H7 (cell line): ENCODE measurements around the gene TBL1X. TPM values are rescaled to one million over a fixed set of nuclear protein-coding genes. Genes with fewer than 3 reads are reported as not detected.
A peak's percentile ranks its signal among the peaks of the same experiment; 100 is the strongest.

Experiments
- DNase-seq: peaks from one replicate; pipeline ENCODE4 v3.0.0; 2012
- H3K27me3 ChIP-seq: 2 replicates; pipeline ENCODE4 v1.6.0; 2011; ENCODE audit warnings: mild to moderate bottlenecking, low read length; ENCODE audit not compliant: control insufficient read depth, insufficient read depth
- H3K36me3 ChIP-seq: replicated peaks from 2 replicates; pipeline ENCODE4 v1.5.1; 2011; ENCODE audit warnings: low read length; ENCODE audit not compliant: control insufficient read depth, insufficient read depth
- H3K4me3 ChIP-seq: 2 replicates; pipeline ENCODE4 v1.5.1; 2011; ENCODE audit warnings: low read depth, mild to moderate bottlenecking, control low read depth, low read length, moderate library complexity; ENCODE audit not compliant: insufficient read depth
- total RNA-seq: library from RNA; depleted of rRNA; stranded (reverse); fragments of >200 nt; shearing (Covaris generic); gene quantifications from 2 replicates; pipeline ENCODE4 v1.2.3, GENCODE V29; 2014

TBL1X gene
- total RNA-seq, 1 experiment from 2014 or later: 57.0 TPM

DNA sequence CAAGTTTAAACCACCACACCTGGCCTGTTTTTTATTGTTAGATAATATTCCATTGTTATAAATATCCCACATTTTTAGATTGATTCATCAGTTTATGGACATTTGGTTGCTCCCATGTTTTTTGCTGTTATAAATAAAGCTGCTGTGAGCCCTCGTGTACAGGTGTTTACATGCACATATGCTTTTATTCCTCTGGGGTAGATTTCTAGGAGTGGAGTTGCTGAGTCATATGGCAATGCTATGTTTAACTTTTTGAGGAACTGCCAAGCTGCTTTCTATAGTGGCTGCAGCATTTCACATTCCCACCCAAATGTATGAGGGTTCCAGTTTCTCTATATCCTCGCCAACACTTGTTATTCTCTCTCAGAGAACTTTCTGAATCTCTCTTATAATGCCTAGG, 90.5 kb downstream of the TBL1X start:
- no peaks in the 10 kb centered on the region for H3K36me3 ChIP-seq
- H3K4me3 ChIP-seq: no peak overlapping the region
- DNase-seq: no peak
- no peaks in the 10 kb centered on the region for H3K27me3 ChIP-seq

DNA sequence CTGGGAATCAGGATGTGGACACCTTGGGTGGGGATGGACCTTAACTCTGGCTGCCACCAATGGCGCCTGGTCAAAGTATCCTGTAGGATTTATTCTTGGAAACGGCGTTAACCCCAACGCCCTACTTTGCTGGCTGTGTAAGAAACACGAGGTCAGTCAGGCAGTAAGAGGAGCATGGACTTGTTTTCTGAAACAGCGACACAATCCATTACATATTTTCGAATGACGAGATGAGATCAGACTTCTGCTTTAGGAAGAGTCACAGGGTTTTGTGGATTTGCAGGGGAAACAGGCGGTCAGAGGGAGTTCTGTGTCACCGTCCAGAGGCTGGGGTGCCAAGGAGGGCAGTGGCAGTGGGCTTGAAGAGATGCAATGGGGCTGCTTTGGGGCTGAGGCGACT, 92.2 kb downstream of the TBL1X start:
- Histone ChIP-seq H3K36me3 (no peaks in the 10 kb centered on the region), H3K27me3 (no peaks in the 10 kb centered on the region)
- DNase-seq: no peak

DNA sequence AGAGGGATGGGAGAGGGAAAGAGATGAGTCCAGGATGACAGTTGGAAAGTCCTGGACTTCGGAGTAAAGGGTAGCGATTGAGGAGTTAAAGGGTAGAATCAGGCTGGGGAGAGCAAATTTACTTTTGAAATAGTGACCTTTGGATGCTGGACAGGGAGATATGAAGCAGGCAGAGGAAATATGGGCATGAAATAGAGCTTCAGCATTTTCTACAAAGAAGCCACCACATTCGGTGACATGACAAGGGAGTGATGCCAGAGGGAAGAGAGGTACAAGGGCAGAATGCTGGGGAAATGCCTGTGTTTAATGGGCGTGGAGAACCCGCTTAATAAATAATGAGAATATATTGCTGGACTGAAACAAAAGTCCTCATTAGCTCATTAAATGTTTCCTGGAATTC, 92.7 kb downstream of the TBL1X start:
- H3K36me3 ChIP-seq: no peaks in the 10 kb centered on the region

More for the DNA sequence above, 92.2 kb downstream of the TBL1X start:
- H3K4me3 ChIP-seq: no peak overlapping the region

DNA sequence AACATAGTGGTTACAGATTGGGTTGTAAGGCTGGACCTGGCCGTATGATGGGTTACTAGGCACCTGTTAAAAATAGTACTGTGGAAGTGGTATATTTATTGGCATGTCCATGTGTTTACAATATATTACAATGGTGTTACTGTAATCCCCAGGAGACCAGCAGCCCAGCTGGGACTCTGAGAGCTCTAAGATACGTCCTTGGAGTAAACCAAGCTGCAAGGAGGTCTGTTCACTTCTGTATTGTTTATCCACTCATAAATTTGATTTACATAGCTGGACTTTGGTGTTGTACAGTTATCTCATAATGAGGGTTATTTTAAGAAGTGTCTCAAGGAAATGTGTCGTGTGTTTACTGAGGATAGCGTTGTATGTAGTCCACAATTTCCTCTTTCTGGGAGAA, 93.8 kb downstream of the TBL1X start:
- Histone ChIP-seq H3K4me3 (no peak overlapping the region), H3K27me3 (no peaks in the 10 kb centered on the region), H3K36me3 (no peaks in the 10 kb centered on the region)
- no peak for DNase-seq

More for the DNA sequence above, 92.7 kb downstream of the TBL1X start:
- DNase-seq: no peak
- H3K27me3 ChIP-seq: no peaks in the 10 kb centered on the region
- no peak overlapping the region for H3K4me3 ChIP-seq

DNA sequence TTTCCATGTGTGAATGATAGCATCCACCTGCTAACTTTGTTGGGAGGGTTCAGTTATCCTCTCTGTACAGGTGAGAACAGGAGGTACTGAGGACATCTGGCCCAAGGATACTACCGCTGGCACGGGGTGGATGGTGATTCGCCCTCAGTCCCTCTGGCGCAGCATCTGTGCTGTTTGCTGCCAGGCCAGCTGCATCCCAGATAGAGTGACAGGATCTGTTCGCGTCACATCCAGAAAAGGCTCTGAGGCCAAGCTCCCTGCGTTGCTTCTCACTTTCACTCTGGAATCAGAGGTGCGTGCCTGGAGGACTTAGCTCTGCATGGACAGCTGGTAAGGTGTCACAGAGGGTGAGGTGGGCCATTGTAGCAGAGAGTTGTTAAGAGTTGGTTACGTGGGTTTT, 95.4 kb downstream of the TBL1X start:
- Histone ChIP-seq H3K4me3 (no peak overlapping the region), H3K36me3 (no peaks in the 10 kb centered on the region), H3K27me3 (no peaks in the 10 kb centered on the region)
- DNase-seq: no peak

DNA sequence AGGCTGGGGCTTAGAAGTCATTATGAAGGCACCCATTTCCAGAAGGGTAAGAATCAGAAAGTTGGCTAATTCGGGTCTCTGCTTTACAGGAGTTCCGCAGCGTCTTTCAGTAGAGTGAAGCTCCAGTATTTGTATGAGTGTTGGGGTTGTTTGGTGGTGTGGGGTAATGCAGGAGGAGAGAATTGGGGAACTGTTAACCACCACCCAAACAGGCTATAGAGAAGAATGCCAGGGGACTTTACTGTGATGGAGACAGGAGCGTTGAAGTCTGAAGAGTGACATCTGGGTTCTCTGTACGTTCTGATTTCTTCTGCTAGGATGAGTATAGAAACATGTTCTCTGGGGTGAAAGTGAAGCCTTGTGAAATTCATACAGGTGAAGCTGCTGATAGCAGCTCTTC, 96.3 kb downstream of the TBL1X start:
- Histone ChIP-seq H3K27me3 (no peaks in the 10 kb centered on the region), H3K36me3 (no peaks in the 10 kb centered on the region), H3K4me3 (no peak overlapping the region)
- no peak for DNase-seq

DNA sequence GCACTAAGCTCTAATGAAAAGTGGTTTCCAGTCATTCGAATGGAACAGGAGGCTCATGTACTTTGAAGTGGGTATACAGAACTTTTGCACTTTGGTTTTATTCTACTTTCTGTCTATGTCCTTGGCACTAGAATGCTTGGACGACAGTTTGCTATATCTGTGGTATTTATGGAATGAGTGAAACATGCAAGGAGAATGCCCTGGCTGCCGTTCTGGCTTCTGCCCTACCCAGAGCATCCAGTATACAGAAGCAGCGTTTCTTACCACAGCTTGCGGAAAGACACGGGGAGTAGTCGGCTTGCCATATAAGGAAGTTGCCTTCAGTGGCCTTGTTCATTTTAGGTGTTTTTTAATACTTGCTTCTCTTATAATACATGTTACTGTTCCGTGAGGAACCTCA, 98.0 kb downstream of the TBL1X start:
- no peaks in the 10 kb centered on the region for H3K27me3 ChIP-seq
- DNase-seq: no peak
- no peak overlapping the region for H3K4me3 ChIP-seq
- no peaks in the 10 kb centered on the region for H3K36me3 ChIP-seq

DNA sequence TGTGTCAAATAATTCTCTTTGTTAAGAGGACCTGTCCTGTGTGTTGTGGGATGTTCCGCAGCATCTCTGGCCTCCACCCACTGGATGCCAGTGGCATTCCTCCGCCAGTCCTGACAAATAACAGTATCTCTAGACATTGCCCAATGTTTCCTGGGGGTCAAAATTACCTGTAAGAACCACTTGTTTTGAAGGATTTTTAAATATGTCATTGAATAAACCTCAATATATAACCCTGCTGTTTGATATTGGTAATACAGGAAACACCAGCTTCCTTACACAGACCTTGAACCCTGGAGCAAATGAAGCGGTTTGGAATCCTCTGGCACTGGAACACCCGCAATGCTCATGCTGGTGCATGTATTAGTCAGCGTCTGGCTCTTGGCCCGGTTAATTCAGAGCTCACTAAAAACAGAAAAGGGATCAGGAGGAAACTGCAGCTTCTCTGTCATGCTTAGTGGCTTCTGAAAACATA, 101.3 kb downstream of the TBL1X start:
- no peak for DNase-seq
- Histone ChIP-seq H3K36me3 (no peaks in the 10 kb centered on the region), H3K27me3 (no peaks in the 10 kb centered on the region), H3K4me3 (no peak overlapping the region)

DNA sequence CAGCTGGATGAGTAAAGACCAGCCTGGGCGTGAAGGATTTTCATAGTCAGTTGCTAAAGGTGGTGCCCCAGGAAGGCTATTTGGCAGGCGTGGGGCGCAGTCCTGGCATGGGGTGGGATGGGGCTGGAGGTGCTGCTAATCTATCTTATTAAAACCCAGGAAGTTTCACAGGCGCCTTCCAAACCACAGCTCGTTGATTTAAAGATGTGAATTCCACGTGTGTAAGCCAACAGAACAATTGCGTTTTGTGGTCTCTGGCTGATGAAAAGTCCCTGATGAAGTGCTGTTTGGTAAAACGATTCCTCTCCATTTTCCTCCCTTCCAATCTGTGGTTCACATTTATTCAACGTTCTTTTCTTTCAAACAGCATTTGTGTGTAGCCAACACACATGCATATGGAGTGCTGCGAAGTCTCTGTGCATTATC, 105.0 kb downstream of the TBL1X start:
- DNase-seq: no peak
- Histone ChIP-seq H3K27me3 (no peaks in the 10 kb centered on the region), H3K36me3 (no peaks in the 10 kb centered on the region)

DNA sequence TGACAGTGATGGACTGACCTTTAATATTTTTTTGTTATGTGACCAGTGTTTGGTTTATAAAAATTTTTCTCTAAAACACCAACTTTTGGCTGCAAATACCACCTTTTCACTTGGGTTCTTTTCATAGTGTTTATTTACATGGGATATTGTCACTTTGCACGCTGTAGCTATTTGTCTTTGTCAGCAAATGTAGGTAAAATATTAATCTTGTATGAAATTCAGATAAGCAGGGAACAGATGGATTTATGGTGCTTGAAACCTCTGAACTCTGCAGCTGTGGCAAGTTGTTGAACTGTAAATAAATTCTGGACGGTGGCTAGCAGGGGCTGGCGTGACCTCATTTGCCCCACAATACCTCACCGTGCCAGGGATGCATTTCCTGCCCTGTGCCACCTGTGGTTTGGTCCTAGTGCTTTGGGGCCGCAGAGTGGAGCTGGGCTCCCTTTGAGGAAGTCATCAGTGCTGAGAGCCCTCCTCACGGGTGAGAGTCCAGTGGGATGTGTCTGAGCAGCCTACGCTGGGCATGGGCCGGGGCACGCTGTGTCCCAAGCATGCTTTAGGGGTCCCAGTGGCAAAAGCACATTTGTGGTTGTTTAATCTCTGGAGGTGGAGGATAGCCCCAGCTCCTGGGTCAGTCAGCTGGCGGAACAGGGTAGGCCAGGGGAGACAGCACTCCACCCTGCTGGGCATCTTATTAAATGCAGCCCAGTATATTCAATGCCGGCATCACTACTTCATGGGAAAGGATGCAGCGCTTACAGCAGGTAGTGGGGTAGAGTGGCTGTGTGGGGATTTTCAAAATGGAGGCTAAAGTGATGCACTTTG, 108.6 kb downstream of the TBL1X start:
- Histone ChIP-seq H3K4me3 (no peak overlapping the region), H3K36me3 (no peaks in the 10 kb centered on the region; the same call in 1 of the 2 replicates)
- peak; percentile 55 for DNase-seq

More for the DNA sequence above, 105.0 kb downstream of the TBL1X start:
- no peak overlapping the region for H3K4me3 ChIP-seq

DNA sequence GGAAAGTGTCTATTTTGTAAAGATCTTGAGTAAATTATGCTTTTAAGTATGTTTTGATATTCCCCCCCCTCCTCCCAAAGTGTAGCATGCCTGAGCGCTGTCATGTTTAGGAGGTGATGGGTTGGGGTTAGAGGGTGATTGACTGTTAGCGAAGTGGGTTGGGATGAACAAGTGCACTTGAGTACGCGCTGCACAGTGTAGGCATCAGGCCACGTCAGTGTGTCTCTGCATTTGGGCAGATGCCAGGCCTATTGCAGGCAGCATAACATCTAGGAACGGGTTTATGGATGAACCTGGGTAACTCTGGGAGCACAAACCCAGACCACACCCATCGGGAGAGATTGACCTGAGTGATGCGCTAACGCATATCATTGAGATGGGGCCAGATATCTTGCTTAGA, 111.2 kb downstream of the TBL1X start:
- no peak overlapping the region for H3K4me3 ChIP-seq
- H3K27me3 ChIP-seq: no peaks in the 10 kb centered on the region
- no peak for DNase-seq
- no peaks in the 10 kb centered on the region; the same call in 1 of the 2 replicates for H3K36me3 ChIP-seq

More for the DNA sequence above, 108.6 kb downstream of the TBL1X start:
- H3K27me3 ChIP-seq: no peaks in the 10 kb centered on the region

DNA sequence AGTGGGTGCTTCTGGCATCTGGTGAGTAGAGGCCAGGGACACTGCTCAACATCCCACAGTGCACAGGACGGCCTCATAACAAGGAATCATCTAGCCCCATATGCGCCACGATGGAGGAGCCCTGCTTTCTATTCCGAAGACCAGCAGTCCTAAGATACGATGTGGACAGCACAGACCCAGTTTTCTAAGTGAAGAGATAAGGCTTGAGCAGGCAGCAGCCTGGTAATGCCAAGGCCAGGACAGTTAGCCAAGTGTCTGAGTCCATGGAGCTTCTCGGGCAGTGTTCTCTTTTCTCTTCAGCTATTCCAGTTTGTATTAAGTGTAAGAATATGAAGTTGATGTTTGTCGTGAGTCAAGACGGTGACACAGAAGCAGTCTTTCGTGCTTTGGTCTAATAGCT, 112.7 kb downstream of the TBL1X start:
- H3K4me3 ChIP-seq: no peak overlapping the region
- H3K27me3 ChIP-seq: no peaks in the 10 kb centered on the region
- no peaks in the 10 kb centered on the region; the same call in 1 of the 2 replicates for H3K36me3 ChIP-seq
- DNase-seq: no peak

DNA sequence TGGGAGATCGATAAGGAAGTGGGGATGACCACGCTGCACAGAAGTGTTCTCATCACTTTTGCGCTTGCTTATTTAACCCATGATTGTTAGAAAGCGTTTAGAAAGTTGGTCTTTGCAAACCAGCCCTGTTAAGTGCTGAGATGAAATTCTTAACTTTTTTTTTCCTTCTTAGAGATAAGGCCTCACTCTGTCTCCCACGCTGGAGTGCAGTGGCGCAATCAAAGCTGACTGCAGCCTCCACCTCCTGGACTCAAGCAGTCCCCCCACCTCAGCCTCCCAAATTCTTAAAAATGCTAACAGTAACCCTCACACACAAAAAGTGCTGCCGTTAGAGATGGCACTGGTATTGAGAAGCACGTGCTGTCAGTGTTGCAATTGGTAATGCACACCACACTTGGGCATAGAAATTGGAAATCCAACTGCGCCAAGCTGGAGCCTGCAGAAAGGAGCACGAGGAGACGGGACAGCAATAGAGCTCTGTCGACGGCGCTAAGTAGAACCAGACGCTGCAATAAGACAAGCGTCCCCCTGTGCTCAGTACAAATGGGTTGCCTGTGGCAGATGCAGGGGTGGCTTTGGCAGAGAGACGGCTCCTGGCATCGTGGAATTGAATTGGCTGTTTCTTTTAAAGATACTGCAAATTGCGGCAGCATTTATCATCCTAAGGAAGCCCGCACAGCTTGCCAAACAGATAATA, 113.4 kb downstream of the TBL1X start:
- Histone ChIP-seq H3K4me3 (no peak overlapping the region), H3K27me3 (no peaks in the 10 kb centered on the region), H3K36me3 (no peaks in the 10 kb centered on the region; the same call in 1 of the 2 replicates)
- DNase-seq: no peak

DNA sequence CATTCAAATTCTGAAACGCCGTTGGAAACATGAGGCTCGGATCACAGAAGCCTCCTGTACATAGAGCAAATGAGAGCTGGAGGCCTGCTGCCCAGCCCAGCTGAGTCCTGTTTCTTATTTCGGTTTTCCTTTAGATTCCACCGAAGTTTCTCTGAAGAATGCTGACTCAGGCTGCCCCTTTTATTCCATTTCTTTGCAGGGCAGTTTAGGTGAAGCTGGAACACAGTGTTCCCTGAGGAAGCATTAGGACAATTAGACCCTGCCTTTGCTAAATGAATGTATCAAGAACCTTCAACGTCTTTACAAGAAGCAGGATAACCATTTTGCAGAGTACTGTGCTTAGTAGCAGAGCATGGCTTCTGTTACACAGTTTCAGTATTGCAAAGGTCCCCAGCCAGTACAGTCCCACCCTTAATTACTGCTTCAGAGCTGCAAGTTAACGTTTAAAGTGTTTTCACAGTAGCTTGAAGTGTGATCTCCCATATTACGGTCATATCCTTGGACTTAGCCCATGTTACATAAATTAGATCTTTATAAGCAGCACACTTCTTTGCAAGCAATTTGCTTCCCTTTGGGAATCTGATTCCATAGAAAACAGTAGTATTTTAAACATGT, 117.0 kb downstream of the TBL1X start:
- Histone ChIP-seq H3K4me3 (no peak overlapping the region), H3K36me3 (no peaks in the 10 kb centered on the region; the same call in 1 of the 2 replicates), H3K27me3 (no peaks in the 10 kb centered on the region)
- no peak for DNase-seq
